ENCODE data around the gene SPRY2. TPM values are rescaled to one million over a fixed set of nuclear protein-coding genes. Genes with fewer than 3 reads are reported as not detected.

The SPRY2 gene
- total and polyA plus RNA-seq, 2 of the 13 experiments (the other 11 are each of a cell fraction or from before 2014, with no cell fraction given) = 7.4 to 25.1 TPM

- Histone ChIP-seq H3K4me3 (replicated peaks in 1 of 3; ENCODE audit: insufficient read depth in 1 of 3, low read depth in 2 of 3, low read length in 3 of 3) (peak overlapping the region; percentile 77 to 99 (median 97)), H3K79me2 (ENCODE audit: insufficient read depth, low read length) (peaks cover 49% of the 10 kb centered on the region), H3K9me3 (ENCODE audit: low read length) (no peaks in the 10 kb centered on the region), H3K27ac (ENCODE audit: extremely low read length, insufficient read depth, low read length) (peak overlapping the region; percentile 96), H3K4me2 (ENCODE audit: low read depth, low read length) (peak overlapping the region; percentile 76), H2AFZ (ENCODE audit: low read length) (no peak overlapping the region), H3K9ac (ENCODE audit: insufficient read depth, low read depth, low read length) (peak overlapping the region; percentile 95), H3K36me3 (replicated peaks in 1 of 2; ENCODE audit: control insufficient read depth in 1 of 2, insufficient read depth in 2 of 2, low read length in 2 of 2) (peaks cover 5 to 9% of the 10 kb centered on the region in 2 experiments), H3K27me3 (ENCODE audit: control insufficient read depth in 1 of 2, insufficient read depth in 2 of 2, low read length in 2 of 2) (no peaks in the 10 kb centered on the region; a peak in 1 of 5 replicates), H4K20me1 (ENCODE audit: insufficient read depth, low read length) (peaks cover 36% of the 10 kb centered on the region), H3K4me1 (ENCODE audit: insufficient read depth, low read length) (peaks cover 45% of the 10 kb centered on the region)
- CTCF ChIA-PET (ENCODE audit: low intra/inter-chr PET ratio, low total read pairs) = no interaction called here
- in situ Hi-C loops (cut with HindIII; ENCODE audit: extremely low pct_ligation_motif_present, low pct_unique_long_range_greater_than_20kb) = loop anchor here (25.0 kb wide), 1 partner anchor 928 kb away; the partner anchor contains the start of gene RBM26
- BruUV-seq (replicated peaks) = no TSS peak
- POLR2A ChIA-PET = interaction anchor here (0.6 to 1.3 kb wide), 5 partner anchors 10 to 617 kb away, joined by 3 to 6 read pairs (median 3); no protein-coding TSS in a partner anchor
- WGBS (ENCODE audit: low lambda C conversion rate) = 2% methylated on average over 21 of the region's 45 CpGs
- peak; percentile 18 for DNase-seq (ENCODE audit: low spot score)
- no peak for FAIRE-seq
- intact Hi-C loops (cut with micrococcal nuclease; ENCODE audit: unreplicated experiment) = loop anchor here (5.0 to 10.0 kb wide), 3 partner anchors 663 to 933 kb away; partner anchors contain the start of gene RBM26
- peak; percentile 61; the same call in 2 of the 3 replicates for ATAC-seq
- no peak for TF ChIP-seq ZNF678 (CRISPR knock-in tag; IDR thresholded peaks at IDR 0.05)
- TF ChIP-seq NR1H2 (CRISPR knock-in tag; IDR thresholded peaks at IDR 0.05; ENCODE audit: borderline replicate concordance, low read depth) = no peak
- no peak for TF ChIP-seq ZNF124 (CRISPR knock-in tag; IDR thresholded peaks at IDR 0.05)
- TF ChIP-seq DR1 (CRISPR knock-in tag; IDR thresholded peaks at IDR 0.05) = no peak
- no peak for TF ChIP-seq ZNF343 (CRISPR knock-in tag; IDR thresholded peaks at IDR 0.05)
- 0 out of 2 replicates have a peak, but pooled peaks have one; percentile 30 for TF ChIP-seq ZNF879 (CRISPR knock-in tag; IDR thresholded peaks at IDR 0.05)
- TF ChIP-seq, protein P1, sequence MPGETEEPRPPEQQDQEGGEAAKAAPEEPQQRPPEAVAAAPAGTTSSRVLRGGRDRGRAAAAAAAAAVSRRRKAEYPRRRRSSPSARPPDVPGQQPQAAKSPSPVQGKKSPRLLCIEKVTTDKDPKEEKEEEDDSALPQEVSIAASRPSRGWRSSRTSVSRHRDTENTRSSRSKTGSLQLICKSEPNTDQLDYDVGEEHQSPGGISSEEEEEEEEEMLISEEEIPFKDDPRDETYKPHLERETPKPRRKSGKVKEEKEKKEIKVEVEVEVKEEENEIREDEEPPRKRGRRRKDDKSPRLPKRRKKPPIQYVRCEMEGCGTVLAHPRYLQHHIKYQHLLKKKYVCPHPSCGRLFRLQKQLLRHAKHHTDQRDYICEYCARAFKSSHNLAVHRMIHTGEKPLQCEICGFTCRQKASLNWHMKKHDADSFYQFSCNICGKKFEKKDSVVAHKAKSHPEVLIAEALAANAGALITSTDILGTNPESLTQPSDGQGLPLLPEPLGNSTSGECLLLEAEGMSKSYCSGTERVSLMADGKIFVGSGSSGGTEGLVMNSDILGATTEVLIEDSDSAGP (CRISPR knock-in tag; IDR thresholded peaks at IDR 0.05; ENCODE audit: borderline replicate concordance) = no peak
- TF ChIP-seq, protein P2, sequence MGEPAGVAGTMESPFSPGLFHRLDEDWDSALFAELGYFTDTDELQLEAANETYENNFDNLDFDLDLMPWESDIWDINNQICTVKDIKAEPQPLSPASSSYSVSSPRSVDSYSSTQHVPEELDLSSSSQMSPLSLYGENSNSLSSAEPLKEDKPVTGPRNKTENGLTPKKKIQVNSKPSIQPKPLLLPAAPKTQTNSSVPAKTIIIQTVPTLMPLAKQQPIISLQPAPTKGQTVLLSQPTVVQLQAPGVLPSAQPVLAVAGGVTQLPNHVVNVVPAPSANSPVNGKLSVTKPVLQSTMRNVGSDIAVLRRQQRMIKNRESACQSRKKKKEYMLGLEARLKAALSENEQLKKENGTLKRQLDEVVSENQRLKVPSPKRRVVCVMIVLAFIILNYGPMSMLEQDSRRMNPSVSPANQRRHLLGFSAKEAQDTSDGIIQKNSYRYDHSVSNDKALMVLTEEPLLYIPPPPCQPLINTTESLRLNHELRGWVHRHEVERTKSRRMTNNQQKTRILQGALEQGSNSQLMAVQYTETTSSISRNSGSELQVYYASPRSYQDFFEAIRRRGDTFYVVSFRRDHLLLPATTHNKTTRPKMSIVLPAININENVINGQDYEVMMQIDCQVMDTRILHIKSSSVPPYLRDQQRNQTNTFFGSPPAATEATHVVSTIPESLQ (CRISPR knock-in tag; conservative IDR thresholded peaks at IDR 0.05) = 0 out of 2 replicates have a peak, but pooled peaks have one; percentile 7
- TF ChIP-seq ZNF674 (CRISPR knock-in tag; IDR thresholded peaks at IDR 0.05; ENCODE audit: low read depth) = no peak
- TF ChIP-seq FLYWCH1 (CRISPR knock-in tag; IDR thresholded peaks at IDR 0.05) = no peak
- peak; percentile 73 for TF ChIP-seq SRSF1 (optimal IDR thresholded peaks at IDR 0.05; ENCODE audit: low read depth, low read length)
- no peak for TF ChIP-seq TP53 (CRISPR knock-in tag; conservative IDR thresholded peaks at IDR 0.05)
- TF ChIP-seq ZNF605 (CRISPR knock-in tag; IDR thresholded peaks at IDR 0.05) = 0 out of 2 replicates have a peak, but pooled peaks have one; percentile 31
- no peak for TF ChIP-seq SIN3B (IDR thresholded peaks at IDR 0.05; ENCODE audit: low read length)
- TF ChIP-seq, protein P3, sequence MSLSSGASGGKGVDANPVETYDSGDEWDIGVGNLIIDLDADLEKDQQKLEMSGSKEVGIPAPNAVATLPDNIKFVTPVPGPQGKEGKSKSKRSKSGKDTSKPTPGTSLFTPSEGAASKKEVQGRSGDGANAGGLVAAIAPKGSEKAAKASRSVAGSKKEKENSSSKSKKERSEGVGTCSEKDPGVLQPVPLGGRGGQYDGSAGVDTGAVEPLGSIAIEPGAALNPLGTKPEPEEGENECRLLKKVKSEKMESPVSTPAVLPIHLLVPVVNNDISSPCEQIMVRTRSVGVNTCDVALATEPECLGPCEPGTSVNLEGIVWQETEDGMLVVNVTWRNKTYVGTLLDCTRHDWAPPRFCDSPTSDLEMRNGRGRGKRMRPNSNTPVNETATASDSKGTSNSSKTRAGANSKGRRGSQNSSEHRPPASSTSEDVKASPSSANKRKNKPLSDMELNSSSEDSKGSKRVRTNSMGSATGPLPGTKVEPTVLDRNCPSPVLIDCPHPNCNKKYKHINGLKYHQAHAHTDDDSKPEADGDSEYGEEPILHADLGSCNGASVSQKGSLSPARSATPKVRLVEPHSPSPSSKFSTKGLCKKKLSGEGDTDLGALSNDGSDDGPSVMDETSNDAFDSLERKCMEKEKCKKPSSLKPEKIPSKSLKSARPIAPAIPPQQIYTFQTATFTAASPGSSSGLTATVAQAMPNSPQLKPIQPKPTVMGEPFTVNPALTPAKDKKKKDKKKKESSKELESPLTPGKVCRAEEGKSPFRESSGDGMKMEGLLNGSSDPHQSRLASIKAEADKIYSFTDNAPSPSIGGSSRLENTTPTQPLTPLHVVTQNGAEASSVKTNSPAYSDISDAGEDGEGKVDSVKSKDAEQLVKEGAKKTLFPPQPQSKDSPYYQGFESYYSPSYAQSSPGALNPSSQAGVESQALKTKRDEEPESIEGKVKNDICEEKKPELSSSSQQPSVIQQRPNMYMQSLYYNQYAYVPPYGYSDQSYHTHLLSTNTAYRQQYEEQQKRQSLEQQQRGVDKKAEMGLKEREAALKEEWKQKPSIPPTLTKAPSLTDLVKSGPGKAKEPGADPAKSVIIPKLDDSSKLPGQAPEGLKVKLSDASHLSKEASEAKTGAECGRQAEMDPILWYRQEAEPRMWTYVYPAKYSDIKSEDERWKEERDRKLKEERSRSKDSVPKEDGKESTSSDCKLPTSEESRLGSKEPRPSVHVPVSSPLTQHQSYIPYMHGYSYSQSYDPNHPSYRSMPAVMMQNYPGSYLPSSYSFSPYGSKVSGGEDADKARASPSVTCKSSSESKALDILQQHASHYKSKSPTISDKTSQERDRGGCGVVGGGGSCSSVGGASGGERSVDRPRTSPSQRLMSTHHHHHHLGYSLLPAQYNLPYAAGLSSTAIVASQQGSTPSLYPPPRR (CRISPR knock-in tag; IDR thresholded peaks at IDR 0.05; ENCODE audit: borderline replicate concordance) = no peak
- no peak for TF ChIP-seq ZNF101 (CRISPR knock-in tag; IDR thresholded peaks at IDR 0.05; ENCODE audit: borderline replicate concordance, low read depth)
- TF ChIP-seq KLF13 (CRISPR knock-in tag; IDR thresholded peaks at IDR 0.05) = no peak
Measured at GRCh38 chr13:80340651-80341100, 250 bp downstream of the SPRY2 start.

Measured in HepG2 (cell line).